ENCODE measurements around the gene HDLBP.

DNA sequence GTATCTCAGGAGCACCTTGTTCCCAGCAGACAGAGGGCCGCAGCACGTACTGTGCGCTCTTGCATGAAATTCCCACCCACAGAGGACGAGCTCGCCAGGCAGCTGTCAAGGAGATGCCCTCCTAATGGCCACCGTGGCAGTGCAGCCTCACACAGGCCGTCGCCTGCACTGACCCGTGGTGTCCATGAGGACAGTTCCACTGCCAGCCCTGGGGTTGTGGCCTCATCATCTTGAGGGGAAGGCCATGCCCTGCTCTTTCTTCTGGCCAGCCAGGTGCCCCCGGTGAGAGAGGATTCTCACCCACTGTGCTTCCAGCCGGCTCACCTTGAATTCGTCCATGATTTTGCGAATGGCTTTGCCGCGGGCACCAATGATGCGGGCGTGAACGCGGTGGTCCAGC is 85.0 kb downstream of the HDLBP start:
- TF ChIP-seq EZH2 (IDR thresholded peaks at IDR 0.05; ENCODE audit: low read depth): no peak
- TF ChIP-seq CTCF (conservative IDR thresholded peaks at IDR 0.05): no peak

All from PC-9 (cell line).